GM21717 (cell line): ENCODE measurements around the gene HSBP1.

Source experiments
- ATAC-seq: cut with Tn5 transposase; IDR thresholded peaks from one replicate; pipeline ENCODE4 v1.9.1; 2021; ENCODE audit warnings: mild to moderate bottlenecking, moderate library complexity; ENCODE audit not compliant: unreplicated experiment

HSBP1 gene

DNA sequence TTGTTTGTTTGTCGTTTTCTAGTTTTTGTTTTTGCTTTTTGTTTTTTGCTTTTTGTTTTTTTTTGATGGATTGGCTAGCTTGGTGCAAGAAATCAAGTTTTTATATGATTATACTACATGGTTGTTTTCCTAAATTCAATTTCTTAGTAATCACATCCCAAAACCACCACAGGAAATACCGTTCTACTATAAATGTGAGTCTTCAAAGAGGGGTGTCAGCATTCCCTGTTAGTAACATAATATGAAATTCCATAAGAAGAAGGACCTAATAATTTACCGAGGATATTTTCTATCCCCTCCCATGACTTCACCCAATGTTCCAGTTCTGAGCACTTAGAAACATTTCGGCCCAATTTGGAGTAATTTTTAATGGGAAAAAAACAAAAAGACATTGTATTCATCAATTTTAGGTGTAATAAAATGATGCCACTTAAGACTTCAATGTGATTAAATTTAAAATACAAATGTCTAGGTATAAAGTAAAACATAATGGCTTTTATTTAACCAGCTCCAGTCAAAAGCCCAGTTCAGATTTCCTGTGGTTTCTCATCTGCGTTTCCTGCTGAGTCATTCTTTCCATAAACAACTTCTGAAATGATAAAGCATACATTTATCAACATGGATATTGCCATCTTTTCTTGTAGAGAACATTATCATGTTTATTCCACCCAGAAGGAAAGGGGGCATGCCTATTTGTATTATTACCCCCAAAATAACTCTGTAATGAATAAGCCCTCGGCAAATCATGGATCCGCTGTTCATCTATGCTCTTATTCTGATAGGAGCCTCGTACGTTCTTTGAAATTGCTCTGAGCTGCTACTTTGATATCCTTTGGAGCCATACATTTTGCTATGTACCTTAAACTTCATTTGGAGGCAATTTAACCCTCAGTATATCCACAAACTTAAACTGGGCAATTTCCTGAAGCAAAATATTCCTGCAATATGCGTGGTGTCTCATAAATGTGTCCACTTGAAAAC lies 28.1 kb downstream of the HSBP1 start:
- no peak for ATAC-seq

GRCh38 chr16:83837566-83837965 lies 29.8 kb downstream of the HSBP1 start:
- ATAC-seq = no peak

DNA sequence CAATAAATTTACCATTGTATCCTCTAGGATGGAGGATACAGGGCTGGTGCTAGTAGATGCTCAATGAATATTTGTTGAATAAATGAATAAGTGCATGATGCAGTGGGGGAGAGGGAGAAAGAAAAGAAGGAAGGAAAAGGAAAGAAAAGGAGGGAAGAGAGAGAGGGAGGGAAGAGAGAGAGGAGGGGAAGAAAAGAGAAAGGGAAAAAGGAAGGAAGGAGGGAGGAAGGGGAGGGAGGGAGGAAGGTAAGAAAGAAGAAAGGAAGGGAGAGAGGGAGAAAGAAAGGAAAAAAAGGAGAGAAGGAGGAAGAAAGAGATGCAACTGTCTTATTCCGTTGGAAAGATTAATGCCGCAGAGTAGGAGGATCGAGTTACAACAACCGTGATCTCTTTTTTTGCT lies 30.4 kb downstream of the HSBP1 start:
- ATAC-seq = no peak

DNA sequence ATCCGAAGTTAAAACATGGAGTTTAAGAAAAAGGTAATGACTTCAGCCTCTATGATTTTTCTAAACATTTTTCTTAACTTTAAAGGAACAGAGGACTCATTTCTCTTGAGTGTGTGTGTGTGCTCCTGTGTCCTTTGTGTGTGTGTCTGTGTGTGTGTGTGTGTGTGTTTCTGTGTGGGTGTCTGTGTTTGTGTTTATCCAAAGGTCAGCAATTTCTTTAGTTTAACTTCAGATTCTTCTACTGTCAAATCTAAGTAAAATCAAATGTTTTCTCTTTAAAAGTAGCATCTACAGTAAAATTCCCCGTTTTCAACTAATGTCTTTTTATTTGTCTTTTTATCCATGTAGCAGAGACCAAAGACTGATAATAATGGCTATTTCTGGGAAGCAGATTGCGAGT lies 31.8 kb downstream of the HSBP1 start:
- ATAC-seq = no peak

GRCh38 chr16:83840060-83840617 lies 32.4 kb downstream of the HSBP1 start:
- no peak for ATAC-seq

DNA sequence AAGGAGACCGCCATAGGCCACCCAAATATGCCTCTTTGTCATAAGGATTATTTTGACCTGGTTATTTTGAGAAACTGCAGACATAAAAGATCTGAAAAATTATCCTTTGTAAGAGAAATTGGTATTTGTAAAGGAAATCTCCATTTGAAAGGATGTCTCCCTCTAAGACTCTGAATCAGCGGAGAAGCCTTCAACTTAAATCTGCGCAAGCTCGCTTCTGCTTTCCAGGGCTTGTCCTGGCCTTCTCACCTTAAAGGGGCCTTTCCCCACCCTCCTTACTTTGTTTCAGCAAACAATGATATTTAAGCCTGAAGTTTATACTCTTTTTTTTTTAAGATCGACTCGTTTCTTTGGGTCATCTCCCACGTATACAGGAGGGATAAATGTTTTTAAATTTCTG lies 34.5 kb downstream of the HSBP1 start:
- no peak for ATAC-seq

DNA sequence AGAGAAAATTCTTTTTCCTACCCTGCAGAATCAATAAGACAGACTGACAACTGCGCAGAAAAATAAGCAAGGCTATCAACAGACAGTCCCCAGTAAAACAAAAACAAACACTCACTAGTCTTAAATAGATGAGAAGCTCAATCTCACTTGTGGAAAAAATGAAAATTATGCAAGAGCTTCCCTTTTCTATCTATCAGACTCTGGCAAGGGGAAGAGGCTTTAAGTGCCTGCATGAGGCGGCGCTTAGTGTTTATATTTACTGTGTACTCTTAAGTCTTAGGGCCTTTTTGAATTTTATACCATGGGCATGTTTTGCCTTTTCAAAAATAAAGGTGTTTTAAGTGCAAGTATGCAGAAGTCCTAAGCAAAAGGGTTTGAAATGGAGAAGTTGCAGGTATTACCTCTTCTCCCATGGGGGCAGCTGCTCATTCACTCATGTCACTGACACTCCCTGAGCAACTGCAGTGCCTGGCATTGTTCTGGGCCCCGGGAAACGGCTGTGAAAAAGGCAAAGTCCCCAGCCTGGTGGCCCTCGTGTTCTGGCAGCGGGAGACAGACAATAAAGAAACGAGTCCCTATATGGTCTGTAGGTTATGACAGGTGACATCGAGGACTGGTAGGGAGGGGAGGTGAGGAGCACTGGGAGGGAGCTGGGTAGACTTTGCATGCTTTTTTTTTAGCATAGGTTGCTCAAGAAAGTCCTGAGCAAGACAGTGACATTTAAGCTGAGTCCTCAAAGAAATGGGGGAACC lies 35.2 kb downstream of the HSBP1 start:
- ATAC-seq = no peak

- no peak for ATAC-seq
These were observed 35.9 kb downstream of the HSBP1 start for GRCh38 chr16:83843657-83844056.

DNA sequence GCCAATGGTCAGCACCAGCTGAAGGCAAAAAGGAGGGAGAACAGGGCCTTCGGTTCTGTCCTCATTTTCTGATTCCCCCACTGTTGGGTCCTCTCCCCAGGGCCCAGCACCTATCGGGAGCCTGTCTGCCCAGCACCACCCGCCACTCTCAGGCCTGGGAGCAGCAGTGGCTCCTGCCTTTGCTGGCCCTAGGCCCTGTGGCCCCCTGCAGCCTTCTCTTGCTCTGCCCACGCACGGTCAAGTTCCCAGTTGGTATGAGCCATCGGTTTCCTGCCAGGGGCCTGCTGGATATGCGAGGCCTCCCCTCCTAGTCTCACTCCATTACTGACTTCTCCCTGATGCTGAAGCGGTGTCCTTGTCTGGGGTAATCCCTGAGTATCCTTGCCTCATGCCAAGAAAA lies 37.5 kb downstream of the HSBP1 start:
- ATAC-seq = no peak

DNA sequence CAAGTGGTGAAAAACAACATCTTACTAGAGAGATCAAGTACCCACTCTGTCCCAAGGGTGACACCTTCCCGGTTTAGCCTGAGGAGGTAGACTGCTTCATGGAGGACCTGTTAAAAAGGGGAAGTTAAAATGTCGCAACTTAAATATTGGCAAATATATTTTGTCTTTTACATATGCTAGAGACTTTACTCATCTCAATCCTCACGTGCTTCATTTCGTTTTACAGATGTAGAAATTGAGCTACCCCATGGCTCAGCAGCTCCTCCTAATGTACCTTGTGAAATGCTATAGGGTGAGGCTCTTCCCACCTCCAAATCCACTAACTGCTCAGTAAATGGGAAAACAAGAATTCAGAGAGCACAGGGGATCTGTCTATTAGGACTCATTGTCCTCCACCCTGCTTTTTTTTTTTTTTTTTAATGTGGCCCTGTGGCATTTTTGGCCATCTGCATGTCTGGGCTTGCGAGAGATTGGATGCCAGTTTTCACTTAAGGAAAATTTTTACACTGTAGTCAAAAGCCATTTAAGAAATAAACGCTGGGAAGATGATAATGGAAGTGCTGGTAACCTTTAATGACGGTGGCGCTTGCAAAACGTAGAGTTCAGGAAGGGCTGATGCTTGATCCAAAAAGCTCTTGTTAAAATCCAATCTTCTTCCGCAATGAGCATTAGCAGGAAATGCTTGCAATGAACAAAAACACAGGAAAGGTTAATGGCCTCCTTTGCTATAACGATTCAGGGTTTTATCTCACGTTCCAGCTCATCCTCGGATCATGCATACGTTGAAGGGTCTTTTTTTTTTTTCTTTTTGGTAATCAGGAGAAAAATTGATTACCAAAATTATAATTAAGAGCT lies 39.8 kb downstream of the HSBP1 start:
- ATAC-seq = no peak

- no peak for ATAC-seq
These were observed 41.6 kb downstream of the HSBP1 start for GRCh38 chr16:83849421-83849820.

GRCh38 chr16:83850947-83851346 lies 43.2 kb downstream of the HSBP1 start:
- ATAC-seq = no peak

GRCh38 chr16:83851473-83851872 lies 43.7 kb downstream of the HSBP1 start:
- no peak for ATAC-seq

- ATAC-seq = no peak
These were observed 45.0 kb downstream of the HSBP1 start for GRCh38 chr16:83852774-83853173.

DNA sequence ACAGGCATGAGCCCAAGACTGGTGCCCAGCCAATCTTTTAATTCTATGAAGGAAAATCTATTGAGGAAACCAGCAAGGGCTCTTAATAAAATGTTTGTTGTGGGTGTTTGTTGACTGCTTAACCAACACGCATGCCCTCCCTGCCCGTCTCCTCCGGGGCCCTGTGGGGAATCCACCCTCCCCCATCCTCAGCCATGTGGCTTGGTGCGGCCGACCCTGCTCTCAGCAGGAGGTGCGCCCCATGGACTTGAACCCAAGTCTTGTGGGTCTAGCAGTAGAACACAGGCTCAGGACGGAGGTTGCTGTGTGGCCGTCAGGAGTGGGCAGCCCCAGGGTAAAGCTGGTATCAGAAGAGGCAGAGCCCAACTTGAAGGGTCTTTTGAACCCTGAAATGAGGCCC lies 46.1 kb downstream of the HSBP1 start:
- no peak for ATAC-seq

- ATAC-seq = no peak
These were observed 46.6 kb downstream of the HSBP1 start for GRCh38 chr16:83854420-83854819.

- ATAC-seq = no peak
These were observed 49.0 kb downstream of the HSBP1 start for GRCh38 chr16:83856792-83857191.

DNA sequence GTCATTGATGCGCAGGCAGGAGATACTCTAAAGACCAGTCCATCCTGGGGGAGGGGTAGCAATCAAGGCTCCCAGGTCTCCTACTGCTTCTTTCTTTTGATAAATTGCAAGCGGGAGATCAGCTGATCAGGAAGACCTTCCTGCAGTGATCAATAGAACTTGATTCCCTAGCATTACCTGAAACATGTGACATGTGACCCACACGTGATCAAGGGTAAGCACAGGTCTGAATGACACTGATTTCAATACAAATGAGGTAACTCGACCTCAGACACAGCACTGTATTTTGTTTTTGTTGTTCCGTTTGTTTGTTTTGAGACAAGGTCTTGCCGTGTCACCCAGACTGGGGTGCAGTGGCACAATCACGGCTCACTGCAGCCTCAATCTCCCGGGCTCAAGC lies 51.5 kb downstream of the HSBP1 start:
- ATAC-seq = no peak

GRCh38 chr16:83862661-83863060 lies 54.9 kb downstream of the HSBP1 start:
- no peak for ATAC-seq

- no peak for ATAC-seq
These were observed 55.9 kb downstream of the HSBP1 start for GRCh38 chr16:83863682-83864081.
